ENCODE measurements around the gene AMH. TPM values are rescaled to one million over a fixed set of nuclear protein-coding genes. Genes with fewer than 3 reads are reported as not detected.

AMH gene
- total RNA-seq, 1 donor: under 0.01 TPM

DNA sequence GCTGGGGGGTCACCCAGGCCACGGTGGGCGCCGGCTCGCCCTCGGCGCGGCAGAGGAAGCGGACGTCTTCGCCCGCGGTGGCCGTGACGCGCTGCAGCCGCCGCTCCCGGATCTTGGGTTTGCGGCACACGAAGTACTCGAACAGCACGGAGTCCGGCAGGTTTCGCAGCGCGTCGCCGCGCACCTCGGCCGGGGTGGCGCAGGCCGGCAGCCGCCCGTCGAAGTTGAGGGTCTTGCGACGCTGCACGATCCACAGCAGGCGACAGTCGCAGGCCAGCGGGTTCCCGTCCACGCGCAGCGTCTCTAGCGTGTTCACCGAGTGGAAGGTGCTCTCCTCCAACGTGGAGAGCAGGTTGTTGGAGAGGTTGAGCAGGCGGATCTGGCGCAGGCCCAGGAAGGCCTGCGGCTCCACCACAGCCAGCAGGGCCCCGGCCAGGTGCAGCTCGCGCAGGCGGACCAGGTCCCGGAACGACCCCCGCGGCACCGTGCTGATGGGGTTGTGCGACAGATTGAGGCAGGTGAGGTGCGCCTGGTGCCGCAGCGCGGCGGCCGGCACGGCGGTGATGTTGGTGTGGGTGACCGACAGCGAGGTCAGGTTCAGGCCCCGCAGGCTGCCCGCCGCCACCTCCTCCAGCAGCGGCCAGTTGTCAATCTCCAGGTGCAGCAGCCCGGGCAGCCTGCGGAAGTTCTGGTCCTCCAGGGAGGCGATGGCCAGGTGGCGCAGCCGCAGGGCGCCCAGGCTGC, 41.5 kb downstream of the AMH start:
- H3K27ac ChIP-seq (ENCODE audit: low read depth, low read length): no peak overlapping the region
- peak; percentile 57 for DNase-seq (ENCODE audit: insufficient read length, low spot score, missing footprints)
- H3K27me3 ChIP-seq (ENCODE audit: insufficient read depth, low read length): peaks cover 36% of the 10 kb centered on the region
- H3K9me3 ChIP-seq (ENCODE audit: low read depth, low read length): no peaks in the 10 kb centered on the region
- TF ChIP-seq, protein P1, sequence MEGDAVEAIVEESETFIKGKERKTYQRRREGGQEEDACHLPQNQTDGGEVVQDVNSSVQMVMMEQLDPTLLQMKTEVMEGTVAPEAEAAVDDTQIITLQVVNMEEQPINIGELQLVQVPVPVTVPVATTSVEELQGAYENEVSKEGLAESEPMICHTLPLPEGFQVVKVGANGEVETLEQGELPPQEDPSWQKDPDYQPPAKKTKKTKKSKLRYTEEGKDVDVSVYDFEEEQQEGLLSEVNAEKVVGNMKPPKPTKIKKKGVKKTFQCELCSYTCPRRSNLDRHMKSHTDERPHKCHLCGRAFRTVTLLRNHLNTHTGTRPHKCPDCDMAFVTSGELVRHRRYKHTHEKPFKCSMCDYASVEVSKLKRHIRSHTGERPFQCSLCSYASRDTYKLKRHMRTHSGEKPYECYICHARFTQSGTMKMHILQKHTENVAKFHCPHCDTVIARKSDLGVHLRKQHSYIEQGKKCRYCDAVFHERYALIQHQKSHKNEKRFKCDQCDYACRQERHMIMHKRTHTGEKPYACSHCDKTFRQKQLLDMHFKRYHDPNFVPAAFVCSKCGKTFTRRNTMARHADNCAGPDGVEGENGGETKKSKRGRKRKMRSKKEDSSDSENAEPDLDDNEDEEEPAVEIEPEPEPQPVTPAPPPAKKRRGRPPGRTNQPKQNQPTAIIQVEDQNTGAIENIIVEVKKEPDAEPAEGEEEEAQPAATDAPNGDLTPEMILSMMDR (IDR thresholded peaks at IDR 0.05; ENCODE audit: extremely low read depth, low read depth, low read length): no peak
- H3K36me3 ChIP-seq (ENCODE audit: insufficient read depth, low read length): no peaks in the 10 kb centered on the region
- H3K79me2 ChIP-seq (ENCODE audit: insufficient read depth, low read length): no peaks in the 10 kb centered on the region
- H2AFZ ChIP-seq (ENCODE audit: low read length): no peak overlapping the region
- H3K4me1 ChIP-seq (ENCODE audit: insufficient read depth, low read length): peaks cover 13% of the 10 kb centered on the region
- no peak overlapping the region for H3K4me3 ChIP-seq (ENCODE audit: insufficient read depth, low read length)
- no peak overlapping the region for H3K4me2 ChIP-seq (ENCODE audit: insufficient read depth, low read length)
- peaks cover 70% of the 10 kb centered on the region for H4K20me1 ChIP-seq (ENCODE audit: insufficient read depth, low read length)

DNA sequence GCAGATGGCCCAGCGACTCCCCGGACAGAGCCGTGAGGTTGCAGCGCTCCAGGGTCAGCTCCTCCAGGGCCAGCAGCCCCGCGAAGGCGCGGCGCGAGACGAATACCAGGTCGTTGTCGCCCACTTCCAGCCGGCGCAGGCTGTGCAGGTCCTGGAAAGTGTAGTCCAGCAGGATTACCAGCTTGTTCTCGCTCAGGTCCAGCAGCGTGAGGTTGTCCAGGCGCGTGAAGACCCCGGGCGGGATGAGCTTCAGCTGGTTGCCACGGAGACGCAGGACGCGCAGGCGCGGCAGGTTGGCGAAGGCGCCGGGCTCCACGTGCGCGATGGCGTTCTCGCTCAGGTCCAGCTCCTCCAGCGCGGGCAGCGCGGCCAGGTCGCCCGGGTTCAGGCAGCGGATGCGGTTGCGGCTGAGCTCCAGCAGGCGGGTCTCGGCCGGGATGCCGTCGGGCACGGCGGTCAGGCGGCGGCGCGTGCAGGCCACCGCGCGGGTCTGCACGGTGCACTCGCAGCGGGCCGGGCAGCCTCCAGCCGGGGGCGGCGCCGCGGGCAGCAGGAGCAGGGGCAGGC, 42.1 kb downstream of the AMH start:
- H2AFZ ChIP-seq (ENCODE audit: low read length): no peak overlapping the region
- H3K4me3 ChIP-seq (ENCODE audit: insufficient read depth, low read length): no peak overlapping the region
- no peak overlapping the region for H3K4me2 ChIP-seq (ENCODE audit: insufficient read depth, low read length)
- peaks cover 36% of the 10 kb centered on the region for H3K27me3 ChIP-seq (ENCODE audit: insufficient read depth, low read length)
- peaks cover 13% of the 10 kb centered on the region for H3K4me1 ChIP-seq (ENCODE audit: insufficient read depth, low read length)
- H3K79me2 ChIP-seq (ENCODE audit: insufficient read depth, low read length): no peaks in the 10 kb centered on the region
- H3K27ac ChIP-seq (ENCODE audit: low read depth, low read length): no peak overlapping the region
- TF ChIP-seq, protein P1 (IDR thresholded peaks at IDR 0.05; ENCODE audit: extremely low read depth, low read depth, low read length): no peak
- peak; percentile 90 for DNase-seq (ENCODE audit: insufficient read length, low spot score, missing footprints)
- H3K9me3 ChIP-seq (ENCODE audit: low read depth, low read length): no peaks in the 10 kb centered on the region
- H3K36me3 ChIP-seq (ENCODE audit: insufficient read depth, low read length): no peaks in the 10 kb centered on the region
- H4K20me1 ChIP-seq (ENCODE audit: insufficient read depth, low read length): peaks cover 66% of the 10 kb centered on the region

DNA sequence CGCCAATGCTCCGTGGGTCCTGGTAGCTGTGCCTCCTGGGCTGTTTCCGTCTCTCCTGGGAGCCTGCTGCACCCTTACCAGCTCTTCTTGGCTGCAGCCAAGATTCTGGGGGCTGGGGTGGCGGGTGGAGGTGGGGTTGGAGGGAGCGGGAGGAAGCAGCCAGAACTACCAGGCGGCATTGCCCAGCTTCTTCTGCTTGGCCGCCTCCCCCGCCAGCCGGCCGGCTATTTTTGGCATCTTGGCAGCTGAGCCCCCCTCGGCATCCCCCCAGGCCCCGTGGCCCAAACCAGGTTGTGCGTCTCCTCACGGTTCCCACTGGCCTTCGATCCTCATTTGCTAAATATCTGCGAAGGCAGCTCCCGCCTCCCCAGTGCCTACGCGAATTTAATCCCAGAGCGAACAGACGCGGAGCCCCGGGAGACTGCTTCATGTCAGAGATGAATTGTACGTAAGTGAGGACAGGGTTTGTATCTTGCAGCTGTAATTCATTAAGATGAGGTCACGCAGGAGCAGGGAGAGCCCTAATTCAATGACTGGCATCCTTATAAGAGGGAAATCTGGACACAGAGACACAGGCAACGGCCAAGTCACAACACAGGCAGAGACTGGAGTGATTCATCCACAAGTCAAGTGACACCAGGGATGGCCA, 45.7 kb downstream of the AMH start:
- Histone ChIP-seq H4K20me1 (ENCODE audit: insufficient read depth, low read length) (peaks cover 34% of the 10 kb centered on the region), H3K4me2 (ENCODE audit: insufficient read depth, low read length) (peak overlapping the region; percentile 57), H2AFZ (ENCODE audit: low read length) (no peak overlapping the region), H3K36me3 (ENCODE audit: insufficient read depth, low read length) (no peaks in the 10 kb centered on the region), H3K27me3 (ENCODE audit: insufficient read depth, low read length) (peaks cover 21% of the 10 kb centered on the region), H3K79me2 (ENCODE audit: insufficient read depth, low read length) (no peaks in the 10 kb centered on the region), H3K9me3 (ENCODE audit: low read depth, low read length) (no peaks in the 10 kb centered on the region), H3K4me3 (ENCODE audit: insufficient read depth, low read length) (peak overlapping the region; percentile 42), H3K27ac (ENCODE audit: low read depth, low read length) (no peak overlapping the region), H3K4me1 (ENCODE audit: insufficient read depth, low read length) (peaks cover 13% of the 10 kb centered on the region)
- TF ChIP-seq, protein P1 (IDR thresholded peaks at IDR 0.05; ENCODE audit: extremely low read depth, low read depth, low read length): no peak
- DNase-seq (ENCODE audit: insufficient read length, low spot score, missing footprints): peak; percentile 98

DNA sequence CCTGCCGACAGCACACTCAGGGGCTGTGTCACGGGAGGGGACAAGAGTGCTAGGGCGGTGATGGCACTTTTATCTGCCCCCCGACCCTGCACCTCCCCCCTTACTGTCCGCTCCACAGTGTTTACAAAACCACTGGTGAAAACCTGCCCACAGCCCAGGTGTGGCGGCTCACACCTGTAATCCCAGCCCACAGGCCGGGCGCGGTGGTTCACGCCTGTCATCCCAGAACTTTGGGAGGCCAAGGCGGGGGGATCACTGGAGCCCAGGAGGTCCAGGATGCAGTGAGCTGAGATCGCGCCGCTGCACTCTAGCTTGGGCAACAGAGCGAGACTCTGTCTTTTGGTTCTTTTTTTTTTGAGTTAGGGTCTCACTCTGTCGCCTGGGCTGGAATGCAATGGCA, 47.0 kb downstream of the AMH start:
- no peaks in the 10 kb centered on the region for H3K79me2 ChIP-seq (ENCODE audit: insufficient read depth, low read length)
- no peak overlapping the region for H3K4me3 ChIP-seq (ENCODE audit: insufficient read depth, low read length)
- no peak overlapping the region for H2AFZ ChIP-seq (ENCODE audit: low read length)
- no peak for DNase-seq (ENCODE audit: insufficient read length, low spot score, missing footprints)
- H3K27me3 ChIP-seq (ENCODE audit: insufficient read depth, low read length): peaks cover 7% of the 10 kb centered on the region
- no peaks in the 10 kb centered on the region for H3K9me3 ChIP-seq (ENCODE audit: low read depth, low read length)
- H3K27ac ChIP-seq (ENCODE audit: low read depth, low read length): no peak overlapping the region
- H3K4me2 ChIP-seq (ENCODE audit: insufficient read depth, low read length): no peak overlapping the region
- peaks cover 13% of the 10 kb centered on the region for H3K4me1 ChIP-seq (ENCODE audit: insufficient read depth, low read length)
- H3K36me3 ChIP-seq (ENCODE audit: insufficient read depth, low read length): no peaks in the 10 kb centered on the region
- TF ChIP-seq, protein P1 (IDR thresholded peaks at IDR 0.05; ENCODE audit: extremely low read depth, low read depth, low read length): no peak
- H4K20me1 ChIP-seq (ENCODE audit: insufficient read depth, low read length): peaks cover 21% of the 10 kb centered on the region
